Mucosa of gallbladder (tissue), 1 donor: Measurements from ENCODE around the gene SASH3. TPM values are rescaled to one million over a fixed set of nuclear protein-coding genes. Genes with fewer than 3 reads are reported as not detected.
A peak's percentile ranks its signal among the peaks of the same experiment; 100 is the strongest.

Experiments used
- DNase-seq: peaks from one replicate; pipeline ENCODE4 v3.0.0-alpha.2; 2020; ENCODE audit warnings: low spot score
- total RNA-seq: library from RNA; stranded (reverse); gene quantifications from one replicate; pipeline ENCODE4 v1.2.1, GENCODE V29; 2021
- donor health status: DM: no; HTN: no; CAD: no.

SASH3 gene
- total RNA-seq, 1 donor from 2014 or later: 13.6 TPM

- DNase-seq: no peak
Observed at GRCh38 chrX:129808829-129809796, 29.4 kb downstream of the SASH3 start.

- no peak for DNase-seq
Observed at GRCh38 chrX:129813662-129814368, 34.1 kb downstream of the SASH3 start.

- no peak for DNase-seq
Observed at GRCh38 chrX:129818123-129818522, 38.4 kb downstream of the SASH3 start.

- peak; percentile 18 for DNase-seq
Observed at GRCh38 chrX:129823115-129823514, 43.4 kb downstream of the SASH3 start.

GRCh38 chrX:129823522-129823921 is 43.8 kb downstream of the SASH3 start:
- DNase-seq: no peak

GRCh38 chrX:129824620-129825019 is 44.9 kb downstream of the SASH3 start:
- DNase-seq: no peak

GRCh38 chrX:129825746-129826505 is 46.2 kb downstream of the SASH3 start:
- DNase-seq: peak; percentile 21

GRCh38 chrX:129830494-129830893 is 50.7 kb downstream of the SASH3 start:
- DNase-seq: no peak

GRCh38 chrX:129831091-129831885 is 51.5 kb downstream of the SASH3 start:
- no peak for DNase-seq

GRCh38 chrX:129833153-129833990 is 53.6 kb downstream of the SASH3 start:
- no peak for DNase-seq

- no peak for DNase-seq
Observed at GRCh38 chrX:129836827-129837226, 57.1 kb downstream of the SASH3 start.

GRCh38 chrX:129840344-129840743 is 60.6 kb downstream of the SASH3 start:
- DNase-seq: no peak

- peak; percentile 22 for DNase-seq
Observed at GRCh38 chrX:129842510-129843208, 62.9 kb downstream of the SASH3 start.

GRCh38 chrX:129843209-129843458 is 63.4 kb downstream of the SASH3 start:
- DNase-seq: no peak

GRCh38 chrX:129843459-129844306 is 63.9 kb downstream of the SASH3 start, which contains the start of gene ZDHHC9:
ZDHHC9 (minus strand) TSS chrX:129843886; CDS start chrX:129841945, 1,941 bp downstream.
- peak; percentile 89 for DNase-seq
